B cell (primary cell): ENCODE data around the gene PRR18.

Experiments used
- EZH2 ChIP-seq: IDR thresholded peaks from 2 replicates; pipeline ENCODE4 v1.6.1; 2012; ENCODE audit warnings: borderline replicate concordance, low read depth, mild to moderate bottlenecking, moderate library complexity, low read length; ENCODE audit not compliant: insufficient read depth, poor library complexity, severe bottlenecking
- TF ChIP-seq, protein P1 (sequence below): fragments of 200-600 bp; IDR thresholded peaks from one replicate; pipeline ENCODE4 v1.8.0; 2022; ENCODE audit warnings: antibody characterized with exemption, mild to moderate bottlenecking

DNA sequence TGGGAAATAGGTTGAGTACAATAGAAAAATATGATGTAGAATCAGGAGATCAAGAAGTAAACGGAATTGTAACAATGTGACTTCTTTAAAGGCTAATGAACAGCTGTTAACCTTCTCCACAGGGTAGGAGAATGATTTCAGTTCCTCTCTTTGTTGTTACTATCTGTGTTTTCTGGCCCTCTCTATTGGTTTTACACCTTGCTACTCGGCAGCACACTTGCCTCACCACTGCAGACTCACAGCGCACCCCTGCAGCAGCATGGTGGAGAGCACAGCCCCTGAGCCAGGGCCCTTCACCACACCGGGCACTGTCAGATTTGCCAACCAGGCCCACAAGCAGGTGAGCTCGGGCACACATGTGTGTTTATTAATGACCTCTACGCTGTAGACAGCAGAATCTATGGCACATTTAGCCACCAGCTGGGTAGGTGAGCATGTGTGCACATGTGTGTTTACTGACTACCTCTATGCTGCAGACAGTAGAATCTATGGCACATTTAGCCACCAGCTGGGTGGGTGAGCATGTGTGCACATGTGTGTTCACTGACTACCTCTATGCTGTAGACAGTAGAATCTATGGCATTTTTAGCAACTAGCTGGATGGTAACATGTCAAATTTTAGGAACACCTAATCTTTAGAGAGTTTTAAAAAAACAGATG lies 17.3 kb upstream of the PRR18 start:
- TF ChIP-seq, protein P1, sequence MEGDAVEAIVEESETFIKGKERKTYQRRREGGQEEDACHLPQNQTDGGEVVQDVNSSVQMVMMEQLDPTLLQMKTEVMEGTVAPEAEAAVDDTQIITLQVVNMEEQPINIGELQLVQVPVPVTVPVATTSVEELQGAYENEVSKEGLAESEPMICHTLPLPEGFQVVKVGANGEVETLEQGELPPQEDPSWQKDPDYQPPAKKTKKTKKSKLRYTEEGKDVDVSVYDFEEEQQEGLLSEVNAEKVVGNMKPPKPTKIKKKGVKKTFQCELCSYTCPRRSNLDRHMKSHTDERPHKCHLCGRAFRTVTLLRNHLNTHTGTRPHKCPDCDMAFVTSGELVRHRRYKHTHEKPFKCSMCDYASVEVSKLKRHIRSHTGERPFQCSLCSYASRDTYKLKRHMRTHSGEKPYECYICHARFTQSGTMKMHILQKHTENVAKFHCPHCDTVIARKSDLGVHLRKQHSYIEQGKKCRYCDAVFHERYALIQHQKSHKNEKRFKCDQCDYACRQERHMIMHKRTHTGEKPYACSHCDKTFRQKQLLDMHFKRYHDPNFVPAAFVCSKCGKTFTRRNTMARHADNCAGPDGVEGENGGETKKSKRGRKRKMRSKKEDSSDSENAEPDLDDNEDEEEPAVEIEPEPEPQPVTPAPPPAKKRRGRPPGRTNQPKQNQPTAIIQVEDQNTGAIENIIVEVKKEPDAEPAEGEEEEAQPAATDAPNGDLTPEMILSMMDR, result no peak
- TF ChIP-seq EZH2, result no peak
